B cell (primary cell): ENCODE measurements around the gene MYH15. TPM values are rescaled to one million over a fixed set of nuclear protein-coding genes. Genes with fewer than 3 reads are reported as not detected.

Source experiments
- ATAC-seq: fragments of 200-7000 bp; cut with Tn5 transposase; one replicate; pipeline ENCODE4 v1.10.0; 2021; ENCODE audit warnings: low read depth, mild to moderate bottlenecking, moderate number of reproducible peaks, moderate library complexity
- CTCF ChIA-PET: fragments of 350-600 bp; sonication (Branson Sonifier 250); formaldehyde crosslinking; loops from one replicate; lab custom pipeline; 2021; ENCODE audit warnings: antibody characterized with exemption, inconsistent platforms; lab: Charles Lee
- POLR2A ChIA-PET: fragments of 350-600 bp; sonication (Branson Sonifier 250); formaldehyde crosslinking; loops from one replicate; lab custom pipeline; 2021; ENCODE audit warnings: antibody characterized with exemption; lab: Charles Lee
- DNase-seq: peaks from one replicate; pipeline ENCODE4 v3.0.0; 2013
- H2AFZ ChIP-seq: 2 replicates; pipeline ENCODE4 v1.6.1; 2012; ENCODE audit warnings: mild to moderate bottlenecking, low read depth, low read length; ENCODE audit not compliant: insufficient read depth, poor library complexity, severe bottlenecking
- H3K27ac ChIP-seq, 2 donors: 1 replicate in 1 of 2; 2 replicates in 1 of 2; pipeline ENCODE4 v1.5.1; 2012 to 2013; ENCODE audit warnings: low read length in 2 of 2, mild to moderate bottlenecking in 2 of 2, moderate library complexity in 1 of 2
- H3K27me3 ChIP-seq, 4 experiments: fragments of 200-600 bp in 1 of 4; sonication (generic) in 1 of 4; replicated peaks in 1 of 4; 1 replicate in 2 of 4; 2 replicates in 2 of 4; pipeline versions ENCODE4 v1.6.1 to v1.7.0; 2013 to 2016; ENCODE audit warnings: low read length in 3 of 4, mild to moderate bottlenecking in 2 of 4, mixed read lengths in 1 of 4, moderate library complexity in 1 of 4; ENCODE audit not compliant: insufficient read depth in 4 of 4, control insufficient read depth in 3 of 4; ENCODE audit errors: control extremely low read depth in 1 of 4
- H3K36me3 ChIP-seq, 2 experiments: replicated peaks in 1 of 2; 1 replicate in 1 of 2; 2 replicates in 1 of 2; pipeline versions ENCODE4 v1.6.1 to v1.7.1; 2013; ENCODE audit warnings: low read length in 1 of 2; ENCODE audit not compliant: insufficient read depth in 2 of 2, control insufficient read depth in 1 of 2; ENCODE audit errors: control extremely low read depth in 1 of 2, extremely low read depth in 1 of 2
- H3K4me1 ChIP-seq, 2 donors: fragments of 200-600 bp in 1 of 2; sonication (generic) in 1 of 2; 1 replicate in 1 of 2; 2 replicates in 1 of 2; pipeline versions ENCODE4 v1.5.1 to v1.6.1; 2013 to 2017; ENCODE audit warnings: low read length in 2 of 2; ENCODE audit not compliant: control insufficient read depth in 2 of 2, insufficient read depth in 2 of 2
- H3K4me2 ChIP-seq: replicated peaks from 2 replicates; pipeline ENCODE3; 2012; ENCODE audit warnings: mild to moderate bottlenecking, low read depth, low read length; ENCODE audit not compliant: poor library complexity, severe bottlenecking
- H3K4me3 ChIP-seq, 5 experiments: fragments of 200-600 bp in 1 of 5; sonication (generic) in 1 of 5; 1 replicate in 3 of 5; 2 replicates in 2 of 5; pipeline versions ENCODE4 v1.5.1 to v1.7.0; 2011 to 2016; ENCODE audit warnings: low read length in 4 of 5, mild to moderate bottlenecking in 4 of 5, low read depth in 2 of 5, control low read depth in 1 of 5, moderate library complexity in 1 of 5; ENCODE audit not compliant: insufficient read depth in 1 of 5; ENCODE audit errors: control extremely low read depth in 1 of 5, extremely low read depth in 1 of 5
- H3K79me2 ChIP-seq: fragments of 200-600 bp; sonication (generic); one replicate; pipeline ENCODE4 v1.6.0; 2016; ENCODE audit warnings: low read length; ENCODE audit not compliant: control insufficient read depth, insufficient read depth
- H3K9ac ChIP-seq: fragments of 200-600 bp; sonication (generic); 2 replicates; pipeline ENCODE4 v1.6.1; 2017; ENCODE audit warnings: mild to moderate bottlenecking, low read length, moderate library complexity
- H3K9me3 ChIP-seq, 3 donors: one replicate each; pipeline versions ENCODE4 v1.6.1 to v1.7.1; 2013; ENCODE audit warnings: low read length in 2 of 3; ENCODE audit not compliant: control insufficient read depth in 2 of 3, insufficient read depth in 1 of 3; ENCODE audit errors: control extremely low read depth in 1 of 3
- H4K20me1 ChIP-seq: 2 replicates; pipeline ENCODE4 v1.6.0; 2012; ENCODE audit warnings: mild to moderate bottlenecking, low read length; ENCODE audit not compliant: insufficient read depth, control insufficient read depth, poor library complexity, severe bottlenecking
- H3K27ac Mint-ChIP-seq: one replicate; pipeline ENCODE4 v1.8.0; 2021; ENCODE audit warnings: mixed read lengths
- H3K27me3 Mint-ChIP-seq: one replicate; pipeline ENCODE4 v1.8.0; 2021; ENCODE audit warnings: mixed read lengths
- H3K4me1 Mint-ChIP-seq: one replicate; pipeline ENCODE4 v1.8.0; 2021; ENCODE audit warnings: mixed read lengths
- H3K4me3 Mint-ChIP-seq: one replicate; pipeline ENCODE4 v1.8.0; 2021; ENCODE audit warnings: mixed read lengths
- H3K9me3 Mint-ChIP-seq: one replicate; pipeline ENCODE4 v1.8.0; 2022; ENCODE audit warnings: mixed read lengths; ENCODE audit not compliant: insufficient read depth
- CTCF ChIP-seq: fragments of 200-600 bp; IDR thresholded peaks from one replicate; pipeline ENCODE4 v1.8.0; 2022; ENCODE audit warnings: antibody characterized with exemption, mild to moderate bottlenecking
- EZH2 ChIP-seq: IDR thresholded peaks from 2 replicates; pipeline ENCODE4 v1.6.1; 2012; ENCODE audit warnings: borderline replicate concordance, low read depth, mild to moderate bottlenecking, moderate library complexity, low read length; ENCODE audit not compliant: insufficient read depth, poor library complexity, severe bottlenecking
- WGBS: methylation state at CpG from one replicate; pipeline ENCODE4 v1.1.5; 2013; ENCODE audit warnings: missing lambda C conversion rate; ENCODE audit not compliant: insufficient coverage; 5-methylcytosine and 5-hydroxymethylcytosine counted together
- intact Hi-C: fragments of 100-400 bp; cut with micrococcal nuclease; formaldehyde crosslinking; loops from one replicate; pipeline ENCODE4 v1.10.0; 2022
- polyA plus RNA-seq: library from polyadenylated mRNA; depleted of rRNA; stranded (reverse); fragments of >200 nt; gene quantifications from 2 replicates; pipeline ENCODE4 v1.2.3, GENCODE V29; 2012
- total RNA-seq, 2 donors: library from RNA; stranded (reverse); fragments of 120-200 nt in 1 of 2; gene quantifications; 1 replicate in 1 of 2; 2 replicates in 1 of 2; pipeline versions ENCODE4 v1.2.3 to v1.2.4, GENCODE V29; 2013 to 2022

Gene MYH15
- total and polyA plus RNA-seq, 2 donors (not counting 1 experiment from before 2014, with no cell fraction given) = 0.06 TPM; not detected in 1

DNA sequence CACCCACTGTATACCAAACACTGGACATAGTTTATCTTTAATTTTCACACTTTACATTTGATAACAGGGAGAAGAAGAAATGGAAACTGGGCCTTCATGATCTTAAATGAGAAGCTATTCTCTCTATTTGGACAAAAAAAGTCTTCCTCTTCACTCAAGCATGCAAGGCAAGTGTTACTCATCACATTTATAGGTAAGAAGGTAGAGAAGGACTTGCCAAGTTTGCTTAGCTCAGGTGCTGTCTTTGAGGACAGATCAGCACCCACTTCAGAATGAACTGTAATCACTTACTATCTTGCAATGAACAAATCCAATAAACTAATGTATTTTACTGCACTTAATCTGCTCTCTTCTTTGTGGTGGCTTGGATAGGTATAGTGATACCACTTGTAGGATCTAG, 1.1 kb upstream of the MYH15 start:
- DNase-seq (no peak), ATAC-seq (no peak)
- Histone ChIP-seq H3K36me3 (no peaks in the 10 kb centered on the region), H3K27ac (no peak overlapping the region), H3K9ac (no peak overlapping the region), H3K4me3 (no peak overlapping the region), H3K27me3 (no peaks in the 10 kb centered on the region), H3K9me3 (no peaks in the 10 kb centered on the region), H3K79me2 (no peaks in the 10 kb centered on the region), H4K20me1 (no peaks in the 10 kb centered on the region), H3K4me2 (no peak overlapping the region), H2AFZ (no peak overlapping the region), H3K4me1 (no peaks in the 10 kb centered on the region)
- H3K27ac Mint-ChIP-seq = no peak overlapping the region
- H3K27me3 Mint-ChIP-seq = peaks cover 4% of the 10 kb centered on the region
- no peak overlapping the region for H3K4me3 Mint-ChIP-seq
- H3K9me3 Mint-ChIP-seq = no peaks in the 10 kb centered on the region
- intact Hi-C loops = no loop called here
- TF ChIP-seq EZH2 (no peak), CTCF (no peak)
- CTCF ChIA-PET = interaction anchor here (0.8 kb wide), 1 partner anchor 18 kb away, joined by 3 read pairs; no protein-coding TSS in a partner anchor
- no peaks in the 10 kb centered on the region for H3K4me1 Mint-ChIP-seq
- POLR2A ChIA-PET = interaction anchor here (0.6 kb wide), 1 partner anchor 573 kb away, joined by 5 read pairs; no protein-coding TSS in a partner anchor

GRCh38 chr3:108511055-108511454, 659 bp upstream of the MYH15 start:
- WGBS = 83% methylated on average over 3 of the region's 4 CpGs
- ATAC-seq (no peak), DNase-seq (no peak)
- H3K4me1 ChIP-seq = no peaks in the 10 kb centered on the region
- H3K4me3 ChIP-seq = no peak overlapping the region
- ChIA-PET POLR2A (interaction anchor here (0.6 kb wide), 1 partner anchor 573 kb away, joined by 5 read pairs; no protein-coding TSS in a partner anchor), CTCF (interaction anchor here (0.8 kb wide), 1 partner anchor 18 kb away, joined by 3 read pairs; no protein-coding TSS in a partner anchor)
- intact Hi-C loops = no loop called here
- Mint-ChIP-seq H3K27ac (no peak overlapping the region), H3K4me1 (no peaks in the 10 kb centered on the region), H3K9me3 (no peaks in the 10 kb centered on the region), H3K27me3 (peaks cover 4% of the 10 kb centered on the region), H3K4me3 (no peak overlapping the region)
- no peaks in the 10 kb centered on the region for H3K9me3 ChIP-seq
- TF ChIP-seq CTCF = no peak
- no peak overlapping the region for H3K9ac ChIP-seq
- no peaks in the 10 kb centered on the region for H3K36me3 ChIP-seq
- no peak overlapping the region for H3K4me2 ChIP-seq
- no peaks in the 10 kb centered on the region for H3K27me3 ChIP-seq
- H3K79me2 ChIP-seq = no peaks in the 10 kb centered on the region
- H3K27ac ChIP-seq = no peak overlapping the region
- H4K20me1 ChIP-seq = no peaks in the 10 kb centered on the region
- no peak overlapping the region for H2AFZ ChIP-seq
